ENCODE measurements around the gene GLI1. TPM values are rescaled to one million over a fixed set of nuclear protein-coding genes. Genes with fewer than 3 reads are reported as not detected.
A peak's percentile ranks its signal among the peaks of the same experiment; 100 is the strongest.

The GLI1 gene
- total RNA-seq, 2 experiments from 2014 or later = 4.6 to 6.5 TPM

- H2AFZ ChIP-seq (ENCODE audit: low read length) = peak overlapping the region; percentile 10; the same call in 1 of the 2 replicates
- no peaks in the 10 kb centered on the region for H3K9me2 ChIP-seq (ENCODE audit: insufficient read depth, low read length)
- peak overlapping the region; percentile 97 for H3K4me2 ChIP-seq (ENCODE audit: low read length)
- DNase-seq (ENCODE audit: low spot score) = peak; percentile 73
- BruUV-seq (replicated peaks) = TSS peak; percentile 48
- peaks cover 12% of the 10 kb centered on the region; the same call in 1 of the 2 replicates for H3K79me2 ChIP-seq (ENCODE audit: insufficient read depth, low read depth, low read length)
- intact Hi-C loops (cut with micrococcal nuclease; ENCODE audit: unreplicated experiment) = loop anchor here (1.0 to 5.0 kb wide), 3 partner anchors 16 to 264 kb away; partner anchors contain the start of gene R3HDM2
- peak overlapping the region; percentile 76 for H3K4me3 ChIP-seq (ENCODE audit: low read depth, low read length, poor library complexity, severe bottlenecking)
- no peaks in the 10 kb centered on the region for H3K9me3 ChIP-seq (ENCODE audit: low read length)
- CTCF ChIA-PET (ENCODE audit: unreplicated experiment) = interaction anchor here (0.6 to 1.7 kb wide), 5 partner anchors 9 to 399 kb away, joined by 3 to 6 read pairs (median 3); no protein-coding TSS in a partner anchor
- TF ChIP-seq CTCF (conservative IDR thresholded peaks at IDR 0.05; ENCODE audit: low read length) = no peak
- TF ChIP-seq EZH2phosphoT487 (IDR thresholded peaks at IDR 0.05; ENCODE audit: borderline replicate concordance, low read depth, low read length) = no peak
- peaks cover 59% of the 10 kb centered on the region for H3K4me1 ChIP-seq (ENCODE audit: insufficient read depth, low read length, poor library complexity, severe bottlenecking)
- H3K36me3 ChIP-seq (ENCODE audit: insufficient read depth, low read length) = peaks cover 23% of the 10 kb centered on the region; the same call in 1 of the 2 replicates
- peak overlapping the region; percentile 91 for H3K27ac ChIP-seq (ENCODE audit: low read depth, low read length, poor library complexity, severe bottlenecking)
- no peaks in the 10 kb centered on the region for H4K20me1 ChIP-seq (ENCODE audit: insufficient read depth, low read length)
- POLR2A ChIA-PET = interaction anchor here (0.5 to 1.9 kb wide), 8 partner anchors 8 to 236 kb away, joined by 3 to 9 read pairs (median 4); partner anchors contain the start of genes DDIT3 and INHBE
Measured at GRCh38 chr12:57477710-57478681, 18.4 kb downstream of the GLI1 start.

GRCh38 chr12:57479043-57479375 lies 19.4 kb downstream of the GLI1 start:
- peaks cover 12% of the 10 kb centered on the region; the same call in 1 of the 2 replicates for H3K79me2 ChIP-seq (ENCODE audit: insufficient read depth, low read depth, low read length)
- peaks cover 68% of the 10 kb centered on the region for H3K4me1 ChIP-seq (ENCODE audit: insufficient read depth, low read length, poor library complexity, severe bottlenecking)
- no peaks in the 10 kb centered on the region for H4K20me1 ChIP-seq (ENCODE audit: insufficient read depth, low read length)
- no peaks in the 10 kb centered on the region for H3K9me3 ChIP-seq (ENCODE audit: low read length)
- H3K9me2 ChIP-seq (ENCODE audit: insufficient read depth, low read length) = no peaks in the 10 kb centered on the region
- peak; percentile 49 for DNase-seq (ENCODE audit: low spot score)
- intact Hi-C loops (cut with micrococcal nuclease; ENCODE audit: unreplicated experiment) = loop anchor here (1.0 to 5.0 kb wide), 2 partner anchors 20 to 263 kb away; partner anchors contain the start of gene GLI1
- CTCF ChIA-PET (ENCODE audit: unreplicated experiment) = interaction anchor here (0.6 to 1.7 kb wide), 2 partner anchors 20 to 400 kb away, joined by 3 to 6 read pairs; no protein-coding TSS in a partner anchor
- H3K27ac ChIP-seq (ENCODE audit: low read depth, low read length, poor library complexity, severe bottlenecking) = peak overlapping the region; percentile 91
- no TSS peak for BruUV-seq (replicated peaks)
- POLR2A ChIA-PET = interaction anchor here (0.7 to 1.7 kb wide), 3 partner anchors 14 to 24 kb away, joined by 4 to 10 read pairs (median 4); partner anchors contain the start of genes GLI1 and INHBE
- H3K4me2 ChIP-seq (ENCODE audit: low read length) = peak overlapping the region; percentile 97
- H3K36me3 ChIP-seq (ENCODE audit: insufficient read depth, low read length) = peaks cover 16% of the 10 kb centered on the region; the same call in 1 of the 2 replicates
- TF ChIP-seq EZH2phosphoT487 (IDR thresholded peaks at IDR 0.05; ENCODE audit: borderline replicate concordance, low read depth, low read length) (no peak), CTCF (conservative IDR thresholded peaks at IDR 0.05; ENCODE audit: low read length) (0 out of 2 replicates have a peak, but pooled peaks have one; percentile 24)
- no peak overlapping the region; the same call in 1 of the 2 replicates for H2AFZ ChIP-seq (ENCODE audit: low read length)
- H3K4me3 ChIP-seq (ENCODE audit: low read depth, low read length, poor library complexity, severe bottlenecking) = peak overlapping the region; percentile 76
